DMS114 treated with DMSO at 0.1 percent for 48 hours (cell line): ENCODE data around the gene TGM2.

Experiments
- DNase-seq: peaks from one replicate; lab custom pipeline; 2025; ENCODE audit not compliant: unreplicated experiment; lab: John Stamatoyannopoulos, UW

Gene TGM2

DNA sequence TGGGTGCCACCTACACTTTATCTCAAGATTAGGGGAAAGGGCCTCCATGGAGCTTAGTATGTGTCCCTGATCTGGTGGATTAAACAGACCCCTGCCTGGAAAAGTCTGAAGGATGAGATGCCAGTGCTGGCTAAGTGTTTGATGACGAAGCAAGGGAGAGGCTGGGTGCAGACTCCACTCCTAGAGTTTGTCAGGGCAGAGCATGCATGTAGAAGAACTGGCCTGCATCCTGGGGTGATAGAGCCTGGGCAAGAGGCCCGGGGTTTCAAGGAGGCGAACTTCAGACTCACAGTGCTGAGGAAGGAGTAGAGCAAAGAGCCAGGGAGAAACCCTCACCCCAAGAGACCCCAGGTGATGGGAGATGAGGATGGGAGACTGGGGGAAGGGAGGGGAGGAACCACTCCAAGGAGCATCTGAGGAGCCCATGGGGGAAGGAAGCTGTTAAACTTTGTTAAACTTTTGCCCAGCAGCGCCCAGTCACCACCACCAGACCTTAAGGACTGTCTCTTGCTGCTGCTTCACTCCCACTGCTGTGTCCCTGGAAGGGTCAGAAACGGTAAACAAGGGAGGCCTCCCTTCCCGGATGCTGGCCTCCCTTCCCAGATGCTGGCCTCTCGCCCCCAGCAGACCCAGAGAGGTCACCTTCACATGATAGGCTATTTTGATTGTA lies 69.9 kb downstream of the TGM2 start:
- DNase-seq, result no peak

GRCh38 chr20:38094373-38094891 lies 70.6 kb downstream of the TGM2 start:
- no peak for DNase-seq

GRCh38 chr20:38093641-38094077 lies 71.4 kb downstream of the TGM2 start:
- no peak for DNase-seq

GRCh38 chr20:38092915-38093314 lies 72.2 kb downstream of the TGM2 start:
- no peak for DNase-seq

DNA sequence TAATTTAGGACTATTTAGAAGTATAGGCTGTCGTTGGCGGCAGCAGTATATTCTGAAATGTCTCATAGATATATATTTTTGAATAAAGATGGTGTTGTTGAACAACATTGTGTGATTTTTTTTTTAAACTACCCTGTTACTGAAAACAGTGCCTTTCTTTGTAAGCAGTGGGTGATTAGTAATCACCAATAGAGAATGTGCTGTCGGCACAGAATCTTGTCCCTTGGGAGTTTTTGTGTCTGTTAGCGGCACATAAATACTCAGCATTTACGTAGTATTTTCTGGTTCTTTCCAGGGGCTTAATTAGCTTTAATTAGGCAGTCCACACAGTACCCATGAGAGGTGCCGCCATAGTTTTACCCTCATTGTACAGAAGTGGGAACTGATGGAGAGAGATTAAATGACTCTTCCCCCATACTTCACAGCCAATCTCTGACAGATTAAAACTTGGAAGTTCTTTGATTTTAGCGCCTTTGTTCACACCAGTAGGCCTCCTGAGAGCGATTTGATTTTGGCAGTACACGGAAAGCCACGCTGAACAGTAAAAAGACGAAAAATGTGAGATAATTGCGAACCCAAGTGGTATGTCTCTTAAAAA lies 72.7 kb downstream of the TGM2 start:
- DNase-seq, result no peak

DNA sequence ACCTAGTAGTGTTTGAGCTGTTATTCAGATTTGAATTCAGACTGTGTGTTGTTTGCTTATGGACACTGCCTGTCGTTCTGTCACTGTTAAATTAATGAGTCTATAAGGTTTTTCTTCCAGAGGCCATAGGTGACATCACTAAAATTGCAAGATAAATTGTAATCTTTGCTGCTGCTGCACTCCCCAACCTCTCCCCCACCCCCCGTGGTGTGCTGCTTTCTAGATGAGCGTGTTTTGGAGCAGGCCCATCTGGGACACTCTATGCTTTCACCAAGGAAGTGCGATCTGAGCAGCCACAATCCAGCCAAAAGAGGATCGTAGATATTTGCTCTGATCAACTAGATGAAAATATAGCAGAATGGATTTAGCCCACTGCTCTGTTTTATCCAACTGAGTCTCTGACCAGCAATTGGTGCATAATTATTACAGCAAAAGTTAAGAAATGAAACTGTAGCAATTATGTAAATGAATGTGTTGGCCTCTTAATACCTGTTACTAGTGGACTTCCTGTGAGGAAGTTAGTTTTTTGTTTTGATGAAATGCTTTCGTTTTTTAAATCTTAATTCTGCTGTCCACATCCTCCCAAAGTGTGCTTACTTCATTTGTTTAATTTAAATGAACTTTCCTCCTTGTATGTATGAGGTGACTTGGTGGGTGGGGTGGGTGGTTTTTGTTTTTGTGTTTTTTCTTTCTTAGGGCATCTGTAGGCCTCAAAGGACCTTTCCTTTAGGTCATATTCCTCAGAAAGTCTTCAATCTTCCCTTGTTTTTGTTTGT lies 73.4 kb downstream of the TGM2 start:
- DNase-seq, result no peak

GRCh38 chr20:38090061-38090460 lies 75.0 kb downstream of the TGM2 start:
- DNase-seq, result no peak

DNA sequence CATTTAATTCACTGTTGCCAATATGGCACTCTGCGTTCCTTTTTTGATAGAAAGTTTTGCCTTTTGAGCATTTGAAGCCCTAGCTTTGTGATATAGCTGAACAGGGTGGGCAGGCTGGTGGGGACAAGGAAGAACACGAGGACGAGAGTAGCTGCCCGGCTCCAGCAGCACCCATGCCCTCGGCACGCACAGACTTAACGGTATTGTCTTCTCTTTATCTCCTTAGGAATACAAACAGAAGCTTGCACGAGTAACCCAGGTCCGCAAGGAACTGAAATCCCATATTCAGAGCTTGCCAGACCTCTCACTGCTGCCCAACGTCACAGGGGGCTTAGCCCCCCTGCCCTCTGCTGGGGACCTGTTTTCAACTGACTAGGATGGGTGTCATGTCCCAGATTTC lies 75.6 kb downstream of the TGM2 start:
- DNase-seq, result no peak

DNA sequence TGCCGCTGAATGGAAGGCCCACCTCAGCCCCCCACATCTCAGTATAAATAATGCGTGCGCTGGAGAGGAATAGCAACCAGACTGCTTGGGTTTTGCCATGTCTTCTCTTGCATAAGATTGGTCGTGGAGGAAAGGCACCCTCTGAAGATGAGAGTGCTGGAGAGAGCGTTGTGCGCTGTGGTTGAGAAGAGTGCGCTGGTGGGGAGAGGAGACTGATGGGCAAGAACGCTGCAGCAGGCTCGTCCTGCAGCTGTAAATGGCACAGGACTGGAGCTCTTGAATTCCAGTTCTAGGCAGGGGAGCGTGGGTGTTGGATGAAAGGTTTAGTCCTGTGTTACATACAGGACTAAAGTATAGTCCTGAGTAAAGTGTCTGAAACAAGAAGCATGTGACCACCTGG lies 80.0 kb downstream of the TGM2 start:
- DNase-seq, result no peak

DNA sequence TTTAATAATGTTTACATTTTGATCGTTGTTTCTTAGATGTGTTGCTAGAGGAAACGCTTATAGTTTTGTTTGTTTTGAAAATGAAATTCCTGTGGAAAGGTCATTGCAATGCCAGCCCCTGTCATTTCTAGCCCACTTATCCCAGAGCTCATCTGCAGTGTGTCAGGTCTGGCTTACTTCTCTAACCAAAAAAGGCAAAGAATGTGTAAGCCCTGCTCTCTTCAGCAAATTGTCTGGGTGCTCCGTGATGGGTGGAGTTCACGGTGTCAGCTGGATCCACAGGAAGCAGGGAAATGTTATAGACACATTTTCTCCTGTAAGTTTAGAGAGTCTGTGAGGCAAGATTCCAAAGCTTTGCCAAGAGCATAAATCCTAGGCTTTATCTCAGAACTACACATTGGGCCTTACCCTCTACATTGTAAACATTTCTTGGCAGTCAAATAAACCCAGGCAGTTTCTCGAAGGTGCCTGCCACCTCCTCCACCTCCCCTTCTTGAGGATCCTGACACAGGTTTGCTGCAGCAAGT lies 80.6 kb downstream of the TGM2 start:
- DNase-seq, result no peak

GRCh38 chr20:38083338-38084048 lies 81.6 kb downstream of the TGM2 start:
- DNase-seq, result no peak

DNA sequence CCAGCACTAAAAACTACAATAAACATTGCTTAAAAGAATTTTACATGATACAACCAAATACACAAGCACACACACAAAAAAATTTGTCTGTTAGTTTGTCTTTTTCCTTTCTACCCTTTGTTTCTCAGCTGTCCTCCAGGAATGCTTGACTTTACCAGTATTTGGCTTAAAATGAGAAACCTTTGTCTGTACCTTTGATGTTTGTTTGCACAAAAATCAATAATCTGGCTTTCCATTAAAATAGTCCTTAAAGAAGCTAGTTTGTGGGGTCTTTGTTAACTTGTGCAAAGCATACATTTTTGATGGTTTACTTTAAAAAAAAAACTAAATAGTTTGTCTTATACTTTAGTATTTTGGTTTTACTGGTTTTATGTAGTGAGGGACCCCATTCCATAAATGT lies 82.2 kb downstream of the TGM2 start:
- no peak for DNase-seq

GRCh38 chr20:38081575-38081974 lies 83.5 kb downstream of the TGM2 start:
- DNase-seq, result no peak

DNA sequence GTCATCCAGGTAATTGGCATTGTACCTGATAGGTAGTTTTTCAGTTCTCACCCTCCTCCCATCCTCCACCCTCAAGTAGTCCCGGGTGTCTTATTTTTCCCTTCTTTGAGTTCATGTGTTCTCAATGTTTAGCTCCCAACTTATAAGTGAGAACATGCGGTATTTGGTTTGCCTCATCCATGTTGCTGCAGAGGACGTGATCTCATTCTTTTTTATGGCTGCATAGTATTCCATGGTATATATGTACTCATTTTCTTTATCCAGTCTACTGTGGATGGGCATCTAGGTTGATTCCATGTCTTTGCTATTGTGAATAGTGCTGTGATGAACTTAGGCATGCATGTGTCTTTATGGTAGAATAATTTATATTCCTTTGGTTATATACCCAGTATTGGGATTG lies 85.7 kb downstream of the TGM2 start:
- no peak for DNase-seq

- no peak for DNase-seq
These were observed 87.0 kb downstream of the TGM2 start for GRCh38 chr20:38078084-38078483.
